Ammon's horn (tissue), 1 donor: ENCODE data around the gene CMSS1.

ENCODE experiments used
- DNase-seq: peaks from one replicate; pipeline ENCODE4 v3.0.0-alpha.2; 2016; ENCODE audit warnings: low spot score

CMSS1 gene

GRCh38 chr3:99997293-99997692 lies 179.6 kb downstream of the CMSS1 start:
- DNase-seq = no peak

GRCh38 chr3:99999536-99999935 lies 181.9 kb downstream of the CMSS1 start:
- no peak for DNase-seq

- no peak for DNase-seq
Observed at GRCh38 chr3:100001083-100001482, 183.4 kb downstream of the CMSS1 start.

- DNase-seq = no peak
Observed at GRCh38 chr3:100001526-100002270, 184.0 kb downstream of the CMSS1 start.

- no peak for DNase-seq
Observed at GRCh38 chr3:100002599-100003350, 185.1 kb downstream of the CMSS1 start.

GRCh38 chr3:100003609-100004503 lies 186.2 kb downstream of the CMSS1 start:
- no peak for DNase-seq

GRCh38 chr3:100004931-100005330 lies 187.3 kb downstream of the CMSS1 start:
- DNase-seq = no peak

- DNase-seq = no peak
Observed at GRCh38 chr3:100005665-100006393, 188.2 kb downstream of the CMSS1 start.

GRCh38 chr3:100006570-100007271 lies 189.1 kb downstream of the CMSS1 start:
- no peak for DNase-seq

- DNase-seq = no peak
Observed at GRCh38 chr3:100007313-100007712, 189.7 kb downstream of the CMSS1 start.

GRCh38 chr3:100008081-100008698 lies 190.5 kb downstream of the CMSS1 start:
- DNase-seq = no peak

- no peak for DNase-seq
Observed at GRCh38 chr3:100009276-100010086, 191.8 kb downstream of the CMSS1 start.

- no peak for DNase-seq
Observed at GRCh38 chr3:100010087-100010417, 192.4 kb downstream of the CMSS1 start.

GRCh38 chr3:100018806-100019205 lies 201.1 kb downstream of the CMSS1 start:
- DNase-seq = no peak

GRCh38 chr3:100019719-100020118 lies 202.1 kb downstream of the CMSS1 start:
- DNase-seq = no peak

GRCh38 chr3:100020876-100021644 lies 203.4 kb downstream of the CMSS1 start:
- no peak for DNase-seq

- no peak for DNase-seq
Observed at GRCh38 chr3:100022506-100022905, 204.8 kb downstream of the CMSS1 start.

- DNase-seq = no peak
Observed at GRCh38 chr3:100023150-100023549, 205.5 kb downstream of the CMSS1 start.

GRCh38 chr3:100023595-100023994 lies 205.9 kb downstream of the CMSS1 start:
- no peak for DNase-seq
